CD4-positive, alpha-beta memory T cell (primary cell): ENCODE data around the gene FAM124B. TPM values are rescaled to one million over a fixed set of nuclear protein-coding genes. Genes with fewer than 3 reads are reported as not detected.
A peak's percentile ranks its signal among the peaks of the same experiment; 100 is the strongest.
"Not testable (repeated sequence)": the region's sequence is repeated elsewhere in the genome, so short reads cannot be mapped to it uniquely, and the experiment has no call there.

Experiments
- CTCF ChIA-PET: fragments of 350-600 bp; sonication (Branson Sonifier 250); formaldehyde crosslinking; loops from one replicate; lab custom pipeline; 2021; ENCODE audit warnings: inconsistent platforms; ENCODE audit not compliant: partially characterized antibody; lab: Charles Lee
- POLR2A ChIA-PET: fragments of 350-600 bp; sonication (Branson Sonifier 250); formaldehyde crosslinking; loops from one replicate; lab custom pipeline; 2021; ENCODE audit not compliant: partially characterized antibody; lab: Charles Lee
- DNase-seq, 5 donors: peaks; one replicate each; pipeline versions ENCODE4 v3.0.0 to v3.0.0-alpha.2; 2020 to 2022; ENCODE audit warnings: mixed read lengths in 1 of 5
- H3K27ac ChIP-seq: one replicate; pipeline ENCODE4 v1.7.0; 2013; ENCODE audit warnings: low read depth, low read length
- H3K27me3 ChIP-seq: 2 replicates; pipeline ENCODE4 v1.7.0; 2013; ENCODE audit warnings: mild to moderate bottlenecking, low read length, moderate library complexity; ENCODE audit not compliant: insufficient read depth
- H3K36me3 ChIP-seq: 2 replicates; pipeline ENCODE4 v1.7.0; 2013; ENCODE audit warnings: mild to moderate bottlenecking, low read length, moderate library complexity; ENCODE audit not compliant: insufficient read depth
- H3K4me1 ChIP-seq: 2 replicates; pipeline ENCODE4 v1.7.0; 2013; ENCODE audit warnings: mild to moderate bottlenecking, low read length, moderate library complexity; ENCODE audit not compliant: insufficient read depth
- H3K4me3 ChIP-seq, 2 donors: one replicate each; pipeline ENCODE4 v1.7.0; 2013; ENCODE audit warnings: low read length in 2 of 2, mild to moderate bottlenecking in 1 of 2
- H3K9me3 ChIP-seq, 2 donors: one replicate each; pipeline ENCODE4 v1.7.0; 2013; ENCODE audit warnings: low read length in 2 of 2, control low read depth in 1 of 2; ENCODE audit not compliant: control insufficient read depth in 1 of 2
- H3K27ac Mint-ChIP-seq, 7 donors: one replicate each; pipeline ENCODE4 v1.8.0; 2020 to 2021; ENCODE audit warnings: mixed read lengths in 7 of 7, mild to moderate bottlenecking in 6 of 7, inconsistent platforms in 3 of 7, moderate library complexity in 3 of 7
- H3K27me3 Mint-ChIP-seq, 2 donors: one replicate each; pipeline ENCODE4 v1.8.0; 2020 to 2021; ENCODE audit warnings: mixed read lengths in 2 of 2
- H3K36me3 Mint-ChIP-seq, 2 donors: one replicate each; pipeline ENCODE4 v1.8.0; 2020 to 2021; ENCODE audit warnings: mixed read lengths in 2 of 2, inconsistent platforms in 1 of 2, mild to moderate bottlenecking in 1 of 2
- H3K4me1 Mint-ChIP-seq, 4 donors: one replicate each; pipeline ENCODE4 v1.8.0; 2020 to 2021; ENCODE audit warnings: mixed read lengths in 4 of 4, mild to moderate bottlenecking in 1 of 4
- H3K4me3 Mint-ChIP-seq, 8 donors: one replicate each; pipeline ENCODE4 v1.8.0; 2020 to 2021; ENCODE audit warnings: mixed read lengths in 8 of 8, mild to moderate bottlenecking in 7 of 8, moderate library complexity in 6 of 8, inconsistent platforms in 3 of 8
- H3K9me3 Mint-ChIP-seq, 8 donors: one replicate each; pipeline ENCODE4 v1.8.0; 2020 to 2021; ENCODE audit warnings: mixed read lengths in 8 of 8, mild to moderate bottlenecking in 5 of 8, inconsistent platforms in 3 of 8, moderate library complexity in 1 of 8
- intact Hi-C: fragments of 100-400 bp; cut with micrococcal nuclease; formaldehyde crosslinking; loops from one replicate; pipeline ENCODE4 v1.15.1; 2023
- polyA plus RNA-seq, 2 donors: library from polyadenylated mRNA; unstranded; fragments of 300-500 nt; fragmentation: Illumina TruSeq; gene quantifications; one replicate each; pipeline ENCODE4 v1.2.3, GENCODE V29; 2021
- total RNA-seq, 2 experiments: library from RNA; stranded (reverse); gene quantifications; one replicate each; pipeline ENCODE4 v1.2.3, GENCODE V29; 2021

The FAM124B gene
- total and polyA plus RNA-seq, 4 experiments from 2014 or later, result 0.15 to 1.2 (median 0.54) TPM

DNA sequence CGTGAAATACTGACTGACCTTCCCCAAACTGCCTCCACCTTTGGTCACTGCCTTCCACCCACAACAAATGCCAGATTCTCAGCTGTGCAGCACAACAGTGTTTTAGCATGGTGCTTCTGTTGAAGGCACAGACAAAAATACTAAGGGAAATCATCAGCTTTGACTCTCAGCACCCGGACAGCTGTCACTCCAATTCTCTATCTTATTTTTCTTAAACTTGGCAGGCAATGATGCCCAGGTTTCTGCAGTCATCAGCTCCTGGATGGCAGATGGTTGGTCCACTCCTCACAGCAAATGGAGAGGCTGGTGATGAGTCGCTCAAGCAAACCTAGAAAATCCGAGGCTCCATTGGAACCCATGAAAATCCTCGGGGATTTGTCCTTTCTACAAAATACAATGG is 2.9 kb upstream of the FAM124B start:
- H3K4me3 ChIP-seq, result no peak overlapping the region
- no peaks in the 10 kb centered on the region for H3K9me3 ChIP-seq
- no peak for DNase-seq
- peaks cover 3 to 13% (median 4%) of the 10 kb centered on the region in 4 donors for H3K4me1 Mint-ChIP-seq
- CTCF ChIA-PET, result interaction anchor here (1.0 kb wide), 1 partner anchor 9 kb away, joined by 3 read pairs; no protein-coding TSS in a partner anchor
- no peak overlapping the region for H3K4me3 Mint-ChIP-seq
- intact Hi-C loops, result no loop called here
- H3K36me3 ChIP-seq, result no peaks in the 10 kb centered on the region
- H3K9me3 Mint-ChIP-seq, result peaks cover 0 to 1% (median 0%) of the 10 kb centered on the region in 8 donors
- H3K27ac ChIP-seq, result no peak overlapping the region
- H3K36me3 Mint-ChIP-seq, result no peaks in the 10 kb centered on the region
- peaks cover 5% of the 10 kb centered on the region for H3K4me1 ChIP-seq
- H3K27me3 Mint-ChIP-seq, result peaks cover 3 to 8% of the 10 kb centered on the region in 2 donors
- POLR2A ChIA-PET, result no interaction called here
- no peaks in the 10 kb centered on the region for H3K27me3 ChIP-seq
- H3K27ac Mint-ChIP-seq, result no peak overlapping the region

GRCh38 chr2:224403657-224404056 is 1.8 kb upstream of the FAM124B start:
- CTCF ChIA-PET, result no interaction called here
- no peaks in the 10 kb centered on the region for H3K9me3 ChIP-seq
- intact Hi-C loops, result no loop called here
- DNase-seq, result no peak
- H3K4me1 ChIP-seq, result peaks cover 5% of the 10 kb centered on the region
- H3K4me3 ChIP-seq, result no peak overlapping the region
- Mint-ChIP-seq H3K9me3 (peaks cover 0 to 1% (median 0%) of the 10 kb centered on the region in 8 donors), H3K27me3 (peaks cover 3 to 8% of the 10 kb centered on the region in 2 donors), H3K27ac (no peak overlapping the region), H3K4me1 (peaks cover 4 to 13% (median 4%) of the 10 kb centered on the region in 4 donors), H3K4me3 (no peak overlapping the region), H3K36me3 (no peaks in the 10 kb centered on the region)
- POLR2A ChIA-PET, result no interaction called here
- H3K27ac ChIP-seq, result no peak overlapping the region
- H3K36me3 ChIP-seq, result no peaks in the 10 kb centered on the region
- H3K27me3 ChIP-seq, result no peaks in the 10 kb centered on the region

- intact Hi-C loops, result no loop called here
- peak overlapping the region; percentile 27 for H3K27ac ChIP-seq
- POLR2A ChIA-PET, result no interaction called here
Observed at GRCh38 chr2:224400886-224401632, 848 bp downstream of the FAM124B start.

DNA sequence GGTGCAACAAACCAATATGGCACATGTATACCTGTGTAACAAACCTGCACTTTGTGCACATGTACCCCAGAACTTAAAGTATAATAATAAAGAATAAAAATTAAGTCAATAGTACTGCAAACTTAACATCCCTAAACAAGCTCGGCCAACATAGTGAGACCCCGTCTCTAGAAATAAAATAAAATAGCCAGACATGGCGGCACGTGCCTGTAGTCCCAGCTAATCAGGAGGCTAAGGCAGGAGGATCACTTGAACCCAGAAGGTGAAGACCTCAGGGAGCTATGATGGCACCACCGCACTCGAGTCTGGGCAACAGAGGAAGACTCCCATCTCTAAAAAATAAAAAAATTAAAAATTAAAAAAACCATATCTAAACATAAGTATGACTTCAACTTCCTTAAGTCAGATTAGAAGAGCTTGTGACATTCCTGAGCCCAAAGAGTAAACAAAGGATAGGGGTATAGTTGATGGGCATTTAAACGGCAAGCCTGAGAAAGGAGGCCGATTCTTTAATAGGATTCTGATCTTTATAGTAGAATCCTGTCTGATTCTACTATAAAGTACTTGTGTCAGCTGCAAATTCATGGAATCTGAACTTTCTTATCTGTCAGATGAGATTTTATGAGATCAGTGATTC is 1.6 kb downstream of the FAM124B start:
- Mint-ChIP-seq H3K27me3 (no peaks in the 10 kb centered on the region), H3K9me3 (no peaks in the 10 kb centered on the region), H3K36me3 (peaks cover 0 to 6% of the 10 kb centered on the region in 2 donors), H3K4me3 (peak overlapping the region in 4 of 8 donors; percentile 71 to 84 (median 80)), H3K4me1 (peaks cover 0 to 13% (median 3%) of the 10 kb centered on the region in 4 donors), H3K27ac (peak overlapping the region in 3 of 7 donors; percentile 31 to 97 (median 95))
- POLR2A ChIA-PET, result no interaction called here
- no peaks in the 10 kb centered on the region for H3K36me3 ChIP-seq
- intact Hi-C loops, result no loop called here
- H3K4me1 ChIP-seq, result peaks cover 5% of the 10 kb centered on the region
- no peaks in the 10 kb centered on the region for H3K9me3 ChIP-seq
- H3K27ac ChIP-seq, result no peak overlapping the region
- no peaks in the 10 kb centered on the region for H3K27me3 ChIP-seq
- no peak overlapping the region for H3K4me3 ChIP-seq
- CTCF ChIA-PET, result interaction anchor here (0.6 to 1.3 kb wide), 4 partner anchors 9 to 251 kb away, joined by 3 to 5 read pairs (median 4); no protein-coding TSS in a partner anchor
- DNase-seq, result no peak

More at GRCh38 chr2:224400886-224401632, 848 bp downstream of the FAM124B start:
- peak in 1 of 5 donors; percentile 8 for DNase-seq
- peaks cover 0 to 6% of the 10 kb centered on the region in 2 donors for H3K36me3 Mint-ChIP-seq
- peaks cover 5% of the 10 kb centered on the region for H3K4me1 ChIP-seq
- no peaks in the 10 kb centered on the region for H3K27me3 Mint-ChIP-seq
- peak overlapping the region; percentile 61 to 84 (median 72) for H3K4me3 Mint-ChIP-seq
- H3K27ac Mint-ChIP-seq, result peak overlapping the region in 6 of 7 donors; percentile 2 to 97 (median 82)
- H3K9me3 ChIP-seq, result no peaks in the 10 kb centered on the region
- no peaks in the 10 kb centered on the region for H3K27me3 ChIP-seq
- CTCF ChIA-PET, result interaction anchor here (0.6 to 1.7 kb wide), 9 partner anchors 8 to 435 kb away, joined by 3 to 8 read pairs (median 3); no protein-coding TSS in a partner anchor
- H3K4me3 ChIP-seq, result peak overlapping the region in 1 of 2 donors; percentile 38
- no peaks in the 10 kb centered on the region for H3K36me3 ChIP-seq
- H3K4me1 Mint-ChIP-seq, result peaks cover 0 to 13% (median 3%) of the 10 kb centered on the region in 4 donors
- H3K9me3 Mint-ChIP-seq, result no peaks in the 10 kb centered on the region

GRCh38 chr2:224398289-224398688 is 3.6 kb downstream of the FAM124B start:
- Histone ChIP-seq H3K9me3 (no peaks in the 10 kb centered on the region), H3K27ac (no peak overlapping the region), H3K4me3 (no peak overlapping the region), H3K4me1 (peaks cover 5% of the 10 kb centered on the region), H3K27me3 (no peaks in the 10 kb centered on the region), H3K36me3 (no peaks in the 10 kb centered on the region)
- H3K36me3 Mint-ChIP-seq, result peaks cover 0 to 6% of the 10 kb centered on the region in 2 donors
- H3K9me3 Mint-ChIP-seq, result no peaks in the 10 kb centered on the region
- peaks cover 0 to 2% of the 10 kb centered on the region in 2 donors for H3K27me3 Mint-ChIP-seq
- peak overlapping the region in 3 of 7 donors; percentile 44 to 65 (median 47) for H3K27ac Mint-ChIP-seq
- CTCF ChIA-PET, result interaction anchor here (1.3 kb wide), 1 partner anchor 29 kb away, joined by 5 read pairs; no protein-coding TSS in a partner anchor
- no peak for DNase-seq
- peaks cover 0 to 13% (median 3%) of the 10 kb centered on the region in 4 donors for H3K4me1 Mint-ChIP-seq
- H3K4me3 Mint-ChIP-seq, result peak overlapping the region in 1 of 8 donors; percentile 21
- intact Hi-C loops, result no loop called here
- POLR2A ChIA-PET, result no interaction called here

GRCh38 chr2:224397100-224397499 is 4.8 kb downstream of the FAM124B start:
- H3K27ac Mint-ChIP-seq, H3K4me3 ChIP-seq, H3K36me3 Mint-ChIP-seq, H3K9me3 Mint-ChIP-seq, H3K36me3 ChIP-seq, POLR2A ChIA-PET, H3K27me3 ChIP-seq, H3K4me1 ChIP-seq, H3K9me3 ChIP-seq, H3K27ac ChIP-seq, H3K27me3 Mint-ChIP-seq, H3K4me3 Mint-ChIP-seq, DNase-seq, intact Hi-C loops: not testable (repeated sequence)
- H3K4me1 Mint-ChIP-seq, result peaks cover 0 to 10% (median 2%) of the 10 kb centered on the region in 4 donors
- CTCF ChIA-PET, result interaction anchor here (1.3 kb wide), 1 partner anchor 28 kb away, joined by 5 read pairs; no protein-coding TSS in a partner anchor
